Measurements from ENCODE around the gene MBOAT1.

The MBOAT1 gene

GRCh38 chr6:20236909-20237600, 24.8 kb upstream of the MBOAT1 start:
- no peak overlapping the region for H2BK12ac ChIP-seq (ENCODE audit: low read length in 2 of 2)
- H3K79me1 ChIP-seq (replicated peaks; ENCODE audit: low read length, poor library complexity, severe bottlenecking): no peaks in the 10 kb centered on the region
- WGBS: 93% methylated on average over 2 of the region's 2 CpGs
- H3K4me2 ChIP-seq (ENCODE audit: low read length, poor library complexity, severe bottlenecking): no peak overlapping the region
- no peak overlapping the region for H3K9ac ChIP-seq (ENCODE audit: low read length)
- H2BK5ac ChIP-seq (ENCODE audit: low read depth, low read length, poor library complexity, severe bottlenecking): no peak overlapping the region
- no peak overlapping the region for H4K8ac ChIP-seq (ENCODE audit: low read length)
- no peak overlapping the region for H3K23ac ChIP-seq (ENCODE audit: low read length in 2 of 2)
- no peak for DNase-seq
- no peak overlapping the region for H3K27ac ChIP-seq (ENCODE audit: low read length, poor library complexity, severe bottlenecking)
- H3K36me3 ChIP-seq (ENCODE audit: control insufficient read depth in 1 of 2, insufficient read depth in 2 of 2, low read depth in 1 of 2, low read length in 2 of 2): no peaks in the 10 kb centered on the region
- H3K14ac ChIP-seq (ENCODE audit: low read length in 2 of 2): no peak overlapping the region
- H3K4me1 ChIP-seq (ENCODE audit: control insufficient read depth, insufficient read depth, low read depth, low read length): no peaks in the 10 kb centered on the region
- H3K4me3 ChIP-seq (ENCODE audit: insufficient read depth in 1 of 2, low read depth in 1 of 2, low read length in 2 of 2): no peak overlapping the region
- no peaks in the 10 kb centered on the region for H3K27me3 ChIP-seq (ENCODE audit: control insufficient read depth in 1 of 2, insufficient read depth in 1 of 2, low read length in 2 of 2)
- no peak overlapping the region for H2BK120ac ChIP-seq (ENCODE audit: low read depth, low read length)
- no peaks in the 10 kb centered on the region for H3K9me3 ChIP-seq (ENCODE audit: control insufficient read depth, low read length)
- no peak overlapping the region for H2BK15ac ChIP-seq (ENCODE audit: low read depth, poor library complexity, severe bottlenecking)
- no peak overlapping the region for H2AFZ ChIP-seq (ENCODE audit: low read depth, low read length)
- H3K4ac ChIP-seq (ENCODE audit: low read depth in 1 of 2, low read length in 2 of 2): no peak overlapping the region
- H4K91ac ChIP-seq (ENCODE audit: low read length): no peak overlapping the region
- H2AK5ac ChIP-seq (ENCODE audit: low read length, severe bottlenecking): no peak overlapping the region
- no peak overlapping the region for H3K18ac ChIP-seq (ENCODE audit: low read depth in 1 of 2, low read length in 2 of 2)

- WGBS: no CpG with 5 or more reads among the region's 3 CpGs
- H3K27me3 ChIP-seq (ENCODE audit: control insufficient read depth in 1 of 2, insufficient read depth in 1 of 2, low read length in 2 of 2): no peaks in the 10 kb centered on the region
- H3K36me3 ChIP-seq (ENCODE audit: control insufficient read depth in 1 of 2, insufficient read depth in 2 of 2, low read depth in 1 of 2, low read length in 2 of 2): no peaks in the 10 kb centered on the region
- no peak overlapping the region for H2BK5ac ChIP-seq (ENCODE audit: low read depth, low read length, poor library complexity, severe bottlenecking)
- H3K79me1 ChIP-seq (replicated peaks; ENCODE audit: low read length, poor library complexity, severe bottlenecking): no peaks in the 10 kb centered on the region
- H3K4me1 ChIP-seq (ENCODE audit: control insufficient read depth, insufficient read depth, low read depth, low read length): no peaks in the 10 kb centered on the region
- H3K14ac ChIP-seq (ENCODE audit: low read length in 2 of 2): no peak overlapping the region
- no peaks in the 10 kb centered on the region for H3K9me3 ChIP-seq (ENCODE audit: control insufficient read depth, low read length)
- no peak overlapping the region for H3K9ac ChIP-seq (ENCODE audit: low read length)
- H4K91ac ChIP-seq (ENCODE audit: low read length): no peak overlapping the region
- H2BK15ac ChIP-seq (ENCODE audit: low read depth, poor library complexity, severe bottlenecking): no peak overlapping the region
- no peak overlapping the region for H2BK12ac ChIP-seq (ENCODE audit: low read length in 2 of 2)
- H2AFZ ChIP-seq (ENCODE audit: low read depth, low read length): no peak overlapping the region
- H3K4me3 ChIP-seq (ENCODE audit: insufficient read depth in 1 of 2, low read depth in 1 of 2, low read length in 2 of 2): no peak overlapping the region
- H3K27ac ChIP-seq (ENCODE audit: low read length, poor library complexity, severe bottlenecking): no peak overlapping the region
- no peak overlapping the region for H3K18ac ChIP-seq (ENCODE audit: low read depth in 1 of 2, low read length in 2 of 2)
- no peak overlapping the region for H3K23ac ChIP-seq (ENCODE audit: low read length in 2 of 2)
- no peak for DNase-seq
- no peak overlapping the region for H2BK120ac ChIP-seq (ENCODE audit: low read depth, low read length)
- no peak overlapping the region for H2AK5ac ChIP-seq (ENCODE audit: low read length, severe bottlenecking)
- no peak overlapping the region for H3K4ac ChIP-seq (ENCODE audit: low read depth in 1 of 2, low read length in 2 of 2)
- no peak overlapping the region for H3K4me2 ChIP-seq (ENCODE audit: low read length, poor library complexity, severe bottlenecking)
- H4K8ac ChIP-seq (ENCODE audit: low read length): no peak overlapping the region
Measured at GRCh38 chr6:20236344-20236743, 24.1 kb upstream of the MBOAT1 start.

- H3K4me3 ChIP-seq (ENCODE audit: insufficient read depth in 1 of 2, low read depth in 1 of 2, low read length in 2 of 2): no peak overlapping the region
- H3K79me1 ChIP-seq (replicated peaks; ENCODE audit: low read length, poor library complexity, severe bottlenecking): no peaks in the 10 kb centered on the region
- no peaks in the 10 kb centered on the region for H3K4me1 ChIP-seq (ENCODE audit: control insufficient read depth, insufficient read depth, low read depth, low read length)
- no peak overlapping the region for H3K27ac ChIP-seq (ENCODE audit: low read length, poor library complexity, severe bottlenecking)
- no peak for DNase-seq
- no peaks in the 10 kb centered on the region for H3K9me3 ChIP-seq (ENCODE audit: control insufficient read depth, low read length)
- no peak overlapping the region for H3K18ac ChIP-seq (ENCODE audit: low read depth in 1 of 2, low read length in 2 of 2)
- no peak overlapping the region for H2AK5ac ChIP-seq (ENCODE audit: low read length, severe bottlenecking)
- no peak overlapping the region for H3K4ac ChIP-seq (ENCODE audit: low read depth in 1 of 2, low read length in 2 of 2)
- no peak overlapping the region for H3K23ac ChIP-seq (ENCODE audit: low read length in 2 of 2)
- H2BK120ac ChIP-seq (ENCODE audit: low read depth, low read length): no peak overlapping the region
- H2BK5ac ChIP-seq (ENCODE audit: low read depth, low read length, poor library complexity, severe bottlenecking): no peak overlapping the region
- no peak overlapping the region for H3K14ac ChIP-seq (ENCODE audit: low read length in 2 of 2)
- H2BK12ac ChIP-seq (ENCODE audit: low read length in 2 of 2): no peak overlapping the region
- WGBS: 84% methylated on average over 5 of the region's 6 CpGs
- no peak overlapping the region for H2BK15ac ChIP-seq (ENCODE audit: low read depth, poor library complexity, severe bottlenecking)
- no peak overlapping the region for H4K91ac ChIP-seq (ENCODE audit: low read length)
- H3K27me3 ChIP-seq (ENCODE audit: control insufficient read depth in 1 of 2, insufficient read depth in 1 of 2, low read length in 2 of 2): no peaks in the 10 kb centered on the region
- no peaks in the 10 kb centered on the region for H3K36me3 ChIP-seq (ENCODE audit: control insufficient read depth in 1 of 2, insufficient read depth in 2 of 2, low read depth in 1 of 2, low read length in 2 of 2)
- H3K4me2 ChIP-seq (ENCODE audit: low read length, poor library complexity, severe bottlenecking): no peak overlapping the region
- no peak overlapping the region for H4K8ac ChIP-seq (ENCODE audit: low read length)
- H3K9ac ChIP-seq (ENCODE audit: low read length): no peak overlapping the region
- no peak overlapping the region for H2AFZ ChIP-seq (ENCODE audit: low read depth, low read length)
Measured at GRCh38 chr6:20235041-20235440, 22.8 kb upstream of the MBOAT1 start.

GRCh38 chr6:20234136-20234535, 21.9 kb upstream of the MBOAT1 start:
- Histone ChIP-seq H4K91ac (ENCODE audit: low read length) (no peak overlapping the region), H2BK12ac (ENCODE audit: low read length in 2 of 2) (no peak overlapping the region), H3K4me2 (ENCODE audit: low read length, poor library complexity, severe bottlenecking) (no peak overlapping the region), H3K23ac (ENCODE audit: low read length in 2 of 2) (no peak overlapping the region), H3K9ac (ENCODE audit: low read length) (no peak overlapping the region), H3K4me1 (ENCODE audit: control insufficient read depth, insufficient read depth, low read depth, low read length) (no peaks in the 10 kb centered on the region), H3K4ac (ENCODE audit: low read depth in 1 of 2, low read length in 2 of 2) (no peak overlapping the region), H3K36me3 (ENCODE audit: control insufficient read depth in 1 of 2, insufficient read depth in 2 of 2, low read depth in 1 of 2, low read length in 2 of 2) (no peaks in the 10 kb centered on the region), H2BK5ac (ENCODE audit: low read depth, low read length, poor library complexity, severe bottlenecking) (no peak overlapping the region), H3K27ac (ENCODE audit: low read length, poor library complexity, severe bottlenecking) (no peak overlapping the region), H2BK15ac (ENCODE audit: low read depth, poor library complexity, severe bottlenecking) (no peak overlapping the region), H2AK5ac (ENCODE audit: low read length, severe bottlenecking) (no peak overlapping the region), H2BK120ac (ENCODE audit: low read depth, low read length) (no peak overlapping the region), H4K8ac (ENCODE audit: low read length) (no peak overlapping the region), H2AFZ (ENCODE audit: low read depth, low read length) (no peak overlapping the region), H3K4me3 (ENCODE audit: insufficient read depth in 1 of 2, low read depth in 1 of 2, low read length in 2 of 2) (no peak overlapping the region), H3K79me1 (replicated peaks; ENCODE audit: low read length, poor library complexity, severe bottlenecking) (no peaks in the 10 kb centered on the region), H3K27me3 (ENCODE audit: control insufficient read depth in 1 of 2, insufficient read depth in 1 of 2, low read length in 2 of 2) (no peaks in the 10 kb centered on the region), H3K18ac (ENCODE audit: low read depth in 1 of 2, low read length in 2 of 2) (no peak overlapping the region), H3K14ac (ENCODE audit: low read length in 2 of 2) (no peak overlapping the region), H3K9me3 (ENCODE audit: control insufficient read depth, low read length) (no peaks in the 10 kb centered on the region)
- WGBS: 86% methylated on average over 7 of the region's 7 CpGs
- DNase-seq: no peak

Measured in mesenchymal stem cell (in vitro differentiated cells and primary cell).